GM13976 (cell line): ENCODE data around the gene ECE1.
"Not testable (repeated sequence)": the region's sequence is repeated elsewhere in the genome, so short reads cannot be mapped to it uniquely, and the experiment has no call there.

Experiments used
- DNase-seq: peaks from one replicate; pipeline ENCODE4 v3.0.0; 2012; ENCODE audit warnings: low spot score
- CTCF ChIP-seq: IDR thresholded peaks from 2 replicates; pipeline ENCODE4 v1.5.1; 2012; ENCODE audit warnings: borderline replicate concordance, mild to moderate bottlenecking; ENCODE audit not compliant: insufficient read depth; ENCODE audit errors: extremely low read depth, missing control alignments, control extremely low read depth
- in situ Hi-C: fragments of 300-500 bp; cut with MboI; formaldehyde crosslinking; loops from one replicate; pipeline ENCODE4 v1.12.0; 2022; ENCODE audit warnings: low sequenced_read_pairs, mixed read lengths, inconsistent platforms; ENCODE audit not compliant: unreplicated experiment

Gene ECE1

GRCh38 chr1:21284206-21285054 is 5.8 kb downstream of the ECE1 start:
- no peak for DNase-seq
- TF ChIP-seq CTCF = no peak
- in situ Hi-C loops = no loop called here

GRCh38 chr1:21283524-21283923 is 6.7 kb downstream of the ECE1 start:
- in situ Hi-C loops = no loop called here
- no peak for TF ChIP-seq CTCF
- DNase-seq = no peak

GRCh38 chr1:21282020-21282419 is 8.2 kb downstream of the ECE1 start:
- in situ Hi-C loops, DNase-seq: not testable (repeated sequence)

GRCh38 chr1:21280482-21280881 is 9.8 kb downstream of the ECE1 start:
- no peak for TF ChIP-seq CTCF
- in situ Hi-C loops = no loop called here
- no peak for DNase-seq

GRCh38 chr1:21280011-21280471 is 10.2 kb downstream of the ECE1 start:
- TF ChIP-seq CTCF = no peak
- no peak for DNase-seq
- in situ Hi-C loops = no loop called here

GRCh38 chr1:21278860-21279845 is 11.1 kb downstream of the ECE1 start:
- no peak for DNase-seq
- no peak for TF ChIP-seq CTCF
- in situ Hi-C loops = no loop called here
